T-cell (primary cell): ENCODE results near the gene MICOS13. TPM values are rescaled to one million over a fixed set of nuclear protein-coding genes. Genes with fewer than 3 reads are reported as not detected.

ENCODE experiments used
- ATAC-seq, 4 experiments: fragments of 200-7000 bp in 3 of 4; fragments of 150-1000 bp in 1 of 4; cut with Tn5 transposase; replicated peaks in 1 of 4; 1 replicate in 3 of 4; 2 replicates in 1 of 4; pipeline ENCODE4 v1.10.0; 2021; ENCODE audit warnings: moderate library complexity in 3 of 4, mild to moderate bottlenecking in 2 of 4, moderate number of reproducible peaks in 1 of 4
- CTCF ChIA-PET, 2 donors: fragments of 300-600 bp; sonication (Branson Sonifier 250); formaldehyde crosslinking; loops; one replicate each; lab custom pipeline; 2022; ENCODE audit warnings: antibody characterized with exemption in 2 of 2; lab: Charles Lee
- POLR2A ChIA-PET, 2 donors: fragments of 300-600 bp; sonication (Branson Sonifier 250); formaldehyde crosslinking; loops; one replicate each; lab custom pipeline; 2022; ENCODE audit warnings: antibody characterized with exemption in 2 of 2; lab: Charles Lee
- DNase-seq, 35 experiments: peaks; one replicate each; pipeline versions ENCODE4 v3.0.0 to v3.0.0-alpha.2; 2013 to 2023
- H3K27ac ChIP-seq: one replicate; pipeline ENCODE4 v1.5.1; 2013; ENCODE audit warnings: low read length
- H3K27me3 ChIP-seq, 2 experiments: replicated peaks in 1 of 2; 1 replicate in 1 of 2; 2 replicates in 1 of 2; pipeline versions ENCODE4 v1.6.1 to v1.7.0; 2013; ENCODE audit warnings: low read length in 1 of 2, mixed read lengths in 1 of 2; ENCODE audit not compliant: control insufficient read depth in 2 of 2, insufficient read depth in 2 of 2; ENCODE audit errors: extremely low read depth in 1 of 2
- H3K36me3 ChIP-seq, 2 donors: 1 replicate in 1 of 2; 2 replicates in 1 of 2; pipeline versions ENCODE4 v1.6.1 to v1.7.0; 2013; ENCODE audit warnings: low read length in 1 of 2; ENCODE audit not compliant: control insufficient read depth in 2 of 2, insufficient read depth in 1 of 2; ENCODE audit errors: extremely low read depth in 1 of 2
- H3K4me1 ChIP-seq, 2 experiments: 1 replicate in 1 of 2; 2 replicates in 1 of 2; pipeline versions ENCODE4 v1.6.1 to v1.7.0; 2013; ENCODE audit warnings: low read length in 2 of 2, mixed read lengths in 1 of 2; ENCODE audit not compliant: insufficient read depth in 2 of 2, control insufficient read depth in 1 of 2; ENCODE audit errors: extremely low read depth in 1 of 2
- H3K4me3 ChIP-seq, 2 donors: 1 replicate in 1 of 2; 2 replicates in 1 of 2; pipeline versions ENCODE4 v1.5.1 to v1.7.0; 2013; ENCODE audit warnings: mild to moderate bottlenecking in 2 of 2, low read length in 1 of 2, moderate library complexity in 1 of 2; ENCODE audit not compliant: control insufficient read depth in 1 of 2; ENCODE audit errors: extremely low read depth in 1 of 2
- H3K9me3 ChIP-seq: 2 replicates; pipeline ENCODE4 v1.7.0; 2013
- H3K27ac Mint-ChIP-seq, 2 donors: one replicate each; pipeline ENCODE4 v1.8.0; 2020 to 2021; ENCODE audit warnings: mild to moderate bottlenecking in 2 of 2, mixed read lengths in 2 of 2
- H3K27me3 Mint-ChIP-seq, 2 donors: one replicate each; pipeline ENCODE4 v1.8.0; 2021 to 2022; ENCODE audit warnings: mixed read lengths in 2 of 2
- H3K36me3 Mint-ChIP-seq: one replicate; pipeline ENCODE4 v1.8.0; 2021; ENCODE audit warnings: mixed read lengths
- H3K4me1 Mint-ChIP-seq, 3 donors: one replicate each; pipeline ENCODE4 v1.8.0; 2020 to 2022; ENCODE audit warnings: mixed read lengths in 3 of 3, mild to moderate bottlenecking in 1 of 3
- H3K4me3 Mint-ChIP-seq, 3 donors: one replicate each; pipeline ENCODE4 v1.8.0; 2020 to 2022; ENCODE audit warnings: mild to moderate bottlenecking in 3 of 3, mixed read lengths in 3 of 3, moderate library complexity in 3 of 3
- H3K9me3 Mint-ChIP-seq, 3 donors: one replicate each; pipeline ENCODE4 v1.8.0; 2020 to 2022; ENCODE audit warnings: mixed read lengths in 3 of 3
- WGBS: methylation state at CpG from one replicate; pipeline ENCODE4 v1.1.5; 2013; ENCODE audit warnings: missing lambda C conversion rate; ENCODE audit not compliant: insufficient coverage; 5-methylcytosine and 5-hydroxymethylcytosine counted together
- total RNA-seq, 35 experiments: library from RNA in 6 of 35; stranded (reverse) in 6 of 35; fragments of 120-200 nt in 1 of 35; gene quantifications; one replicate each; pipeline versions ENCODE4 v1.2.1 to v1.2.4 and lab custom pipeline; 2013 to 2026

The MICOS13 gene
- total RNA-seq, 5 donors from 2014 or later (not counting 1 experiment from before 2014, with no cell fraction given) = 29.3 to 64.5 (median 57.0) TPM

- ChIA-PET POLR2A (no interaction called here), CTCF (no interaction called here)
- Histone ChIP-seq H3K36me3 (peaks cover 3% of the 10 kb centered on the region in 2 donors), H3K4me3 (peak overlapping the region; percentile 79 to 80), H3K4me1 (peaks cover 5 to 25% of the 10 kb centered on the region in 2 experiments), H3K9me3 (no peaks in the 10 kb centered on the region), H3K27me3 (no peaks in the 10 kb centered on the region), H3K27ac (peak overlapping the region; percentile 99)
- H3K27me3 Mint-ChIP-seq = no peaks in the 10 kb centered on the region
- 40% methylated on average over 21 of the region's 26 CpGs for WGBS
- H3K36me3 Mint-ChIP-seq = no peaks in the 10 kb centered on the region
- H3K4me3 Mint-ChIP-seq = peak overlapping the region; percentile 84 to 97 (median 90)
- no peak for ATAC-seq
- peak overlapping the region; percentile 97 to 100 for H3K27ac Mint-ChIP-seq
- DNase-seq = no peak
- peaks cover 28 to 32% (median 32%) of the 10 kb centered on the region in 3 donors for H3K4me1 Mint-ChIP-seq
- no peaks in the 10 kb centered on the region for H3K9me3 Mint-ChIP-seq
These were observed 830 bp downstream of the MICOS13 start for GRCh38 chr19:5679289-5680083.

GRCh38 chr19:5678071-5678718 is 2.1 kb downstream of the MICOS13 start:
- H3K27me3 Mint-ChIP-seq = no peaks in the 10 kb centered on the region
- WGBS = 97% methylated on average over 17 of the region's 22 CpGs
- no peaks in the 10 kb centered on the region for H3K9me3 Mint-ChIP-seq
- H3K4me1 Mint-ChIP-seq = peaks cover 28 to 32% (median 32%) of the 10 kb centered on the region in 3 donors
- Histone ChIP-seq H3K27ac (no peak overlapping the region), H3K36me3 (peaks cover 3% of the 10 kb centered on the region in 2 donors), H3K9me3 (no peaks in the 10 kb centered on the region), H3K27me3 (no peaks in the 10 kb centered on the region), H3K4me3 (no peak overlapping the region), H3K4me1 (peaks cover 5 to 25% of the 10 kb centered on the region in 2 experiments)
- no peaks in the 10 kb centered on the region for H3K36me3 Mint-ChIP-seq
- no peak overlapping the region for H3K27ac Mint-ChIP-seq
- POLR2A ChIA-PET = no interaction called here
- H3K4me3 Mint-ChIP-seq = no peak overlapping the region
- no peak for DNase-seq
- ATAC-seq = no peak
- CTCF ChIA-PET = no interaction called here

GRCh38 chr19:5677580-5677979 is 2.7 kb downstream of the MICOS13 start:
- no peak for ATAC-seq
- H3K4me1 Mint-ChIP-seq = peaks cover 28 to 32% (median 30%) of the 10 kb centered on the region in 3 donors
- Histone ChIP-seq H3K4me3 (no peak overlapping the region), H3K27ac (no peak overlapping the region), H3K9me3 (no peaks in the 10 kb centered on the region), H3K36me3 (peaks cover 3% of the 10 kb centered on the region in 2 donors), H3K27me3 (no peaks in the 10 kb centered on the region), H3K4me1 (peaks cover 5 to 25% of the 10 kb centered on the region in 2 experiments)
- H3K4me3 Mint-ChIP-seq = no peak overlapping the region
- H3K36me3 Mint-ChIP-seq = no peaks in the 10 kb centered on the region
- ChIA-PET POLR2A (no interaction called here), CTCF (no interaction called here)
- H3K27me3 Mint-ChIP-seq = no peaks in the 10 kb centered on the region
- DNase-seq = no peak
- H3K9me3 Mint-ChIP-seq = no peaks in the 10 kb centered on the region
- no peak overlapping the region for H3K27ac Mint-ChIP-seq
- 92% methylated on average over 9 of the region's 9 CpGs for WGBS

GRCh38 chr19:5677136-5677535 is 3.2 kb downstream of the MICOS13 start:
- Histone ChIP-seq H3K9me3 (no peaks in the 10 kb centered on the region), H3K4me1 (peaks cover 5 to 25% of the 10 kb centered on the region in 2 experiments), H3K36me3 (peaks cover 3% of the 10 kb centered on the region in 2 donors), H3K27me3 (no peaks in the 10 kb centered on the region), H3K27ac (no peak overlapping the region), H3K4me3 (no peak overlapping the region)
- no peak overlapping the region for H3K4me3 Mint-ChIP-seq
- CTCF ChIA-PET = no interaction called here
- ATAC-seq = no peak
- 98% methylated on average over 6 of the region's 10 CpGs for WGBS
- no peaks in the 10 kb centered on the region for H3K9me3 Mint-ChIP-seq
- no peak overlapping the region for H3K27ac Mint-ChIP-seq
- POLR2A ChIA-PET = no interaction called here
- H3K27me3 Mint-ChIP-seq = no peaks in the 10 kb centered on the region
- H3K4me1 Mint-ChIP-seq = peaks cover 26 to 30% (median 27%) of the 10 kb centered on the region in 3 donors
- no peaks in the 10 kb centered on the region for H3K36me3 Mint-ChIP-seq
- DNase-seq = no peak

- Mint-ChIP-seq H3K27me3 (no peaks in the 10 kb centered on the region), H3K27ac (no peak overlapping the region), H3K4me1 (peaks cover 22 to 26% (median 23%) of the 10 kb centered on the region in 3 donors), H3K4me3 (no peak overlapping the region), H3K36me3 (no peaks in the 10 kb centered on the region), H3K9me3 (no peaks in the 10 kb centered on the region)
- WGBS = 91% methylated on average over 9 of the region's 13 CpGs
- Histone ChIP-seq H3K9me3 (no peaks in the 10 kb centered on the region), H3K4me1 (peaks cover 5 to 22% of the 10 kb centered on the region in 2 experiments), H3K27ac (no peak overlapping the region), H3K36me3 (peaks cover 3% of the 10 kb centered on the region in 2 donors), H3K4me3 (no peak overlapping the region), H3K27me3 (no peaks in the 10 kb centered on the region)
- POLR2A ChIA-PET = no interaction called here
- DNase-seq = no peak
- no peak for ATAC-seq
- CTCF ChIA-PET = no interaction called here
These were observed 3.6 kb downstream of the MICOS13 start for GRCh38 chr19:5676772-5677105.

- H3K27me3 ChIP-seq = no peaks in the 10 kb centered on the region
- H3K27ac ChIP-seq = no peak overlapping the region
- no peak for DNase-seq
- ATAC-seq = no peak
- no peaks in the 10 kb centered on the region for H3K9me3 ChIP-seq
- Mint-ChIP-seq H3K9me3 (no peaks in the 10 kb centered on the region), H3K27ac (no peak overlapping the region), H3K4me3 (no peak overlapping the region), H3K4me1 (peaks cover 17 to 21% (median 18%) of the 10 kb centered on the region in 3 donors), H3K27me3 (no peaks in the 10 kb centered on the region), H3K36me3 (no peaks in the 10 kb centered on the region)
- ChIA-PET POLR2A (no interaction called here), CTCF (interaction anchor here in 1 of 2 donors (0.6 kb wide), 1 partner anchor 892 kb away, joined by 4 read pairs; no protein-coding TSS in a partner anchor)
- no peak overlapping the region for H3K4me3 ChIP-seq
- H3K4me1 ChIP-seq = peaks cover 5 to 17% of the 10 kb centered on the region in 2 experiments
- 87% methylated on average over 9 of the region's 17 CpGs for whole genome bisulfite sequencing
- peaks cover 3% of the 10 kb centered on the region in 2 donors for H3K36me3 ChIP-seq
These were observed 4.1 kb downstream of the MICOS13 start for GRCh38 chr19:5676105-5676771.
